K562 (cell line): ENCODE results near the gene KIF26B. TPM values are rescaled to one million over a fixed set of nuclear protein-coding genes. Genes with fewer than 3 reads are reported as not detected.
A peak's percentile ranks its signal among the peaks of the same experiment; 100 is the strongest.

Experiments used
- ATAC-seq: fragments of 200-7000 bp; cut with Tn5 transposase; 3 replicates; pipeline ENCODE4 v1.9.1; 2020; ENCODE audit warnings: moderate library complexity
- BruUV-seq: library from RNA; stranded (reverse); fragments of 400-500 nt; replicated peaks from 2 replicates; lab custom pipeline; 2021; lab: Mats Ljungman, UMichigan
- CTCF ChIA-PET: fragments of 300-600 bp; formaldehyde crosslinking; extraction: SDS; loops from one replicate; lab custom pipeline; 2021; ENCODE audit warnings: low intra/inter-chr PET ratio; lab: Yijun Ruan, JAX
- POLR2A ChIA-PET: fragments of 300-600, 350-650 bp; sonication (Branson Sonifier 250); formaldehyde crosslinking; extraction: SDS; loops from one replicate; lab custom pipeline; 2021; ENCODE audit warnings: antibody characterized with exemption, inconsistent platforms; lab: Yijun Ruan, JAX
- DNase-seq, 4 experiments: peaks; one replicate each; pipeline versions ENCODE4 v3.0.0 to v3.0.0-alpha.2; 2011 to 2018; ENCODE audit warnings: low spot score in 3 of 4, mixed read lengths in 3 of 4; ENCODE audit errors: extremely low read depth in 1 of 4
- FAIRE-seq: peaks from 2 replicates; lab custom pipeline; 2011; peaks lifted over from hg19 to GRCh38; lab: Jason Lieb, UNC
- H2AFZ ChIP-seq: 2 replicates; pipeline ENCODE4 v1.6.0; 2011; ENCODE audit warnings: low read depth, low read length, control low read depth, inconsistent platforms
- H3K27ac ChIP-seq: fragments of 200-600 bp; 3 replicates; pipeline ENCODE4 v1.8.0; 2011; ENCODE audit warnings: low read depth, mild to moderate bottlenecking, control low read depth, inconsistent platforms, low read length, moderate library complexity, mixed read lengths; ENCODE audit errors: extremely low read depth
- H3K27me3 ChIP-seq, 2 experiments: fragments of 300-600 bp in 1 of 2; 2 replicates in 1 of 2; 3 replicates in 1 of 2; pipeline versions ENCODE4 v1.6.0 to v1.8.0; 2011; ENCODE audit warnings: inconsistent platforms in 2 of 2, low read length in 2 of 2, mild to moderate bottlenecking in 1 of 2, mixed read lengths in 1 of 2, moderate library complexity in 1 of 2; ENCODE audit not compliant: control insufficient read depth in 2 of 2, insufficient read depth in 2 of 2
- H3K36me3 ChIP-seq: fragments of 300-600 bp; 3 replicates; pipeline ENCODE4 v1.8.0; 2011; ENCODE audit warnings: mild to moderate bottlenecking, low read length, inconsistent platforms; ENCODE audit not compliant: control insufficient read depth, insufficient read depth
- H3K4me1 ChIP-seq, 2 experiments: fragments of 200-600 bp in 1 of 2; replicated peaks in 1 of 2; 2 replicates in 1 of 2; 3 replicates in 1 of 2; pipeline versions ENCODE4 v1.5.1 to v1.8.0; 2011; ENCODE audit warnings: inconsistent platforms in 2 of 2, low read length in 2 of 2, mild to moderate bottlenecking in 1 of 2, mixed read lengths in 1 of 2, moderate library complexity in 1 of 2; ENCODE audit not compliant: control insufficient read depth in 2 of 2, insufficient read depth in 2 of 2
- H3K4me2 ChIP-seq: 2 replicates; pipeline ENCODE4 v1.6.1; 2011; ENCODE audit warnings: low read length, control low read depth, inconsistent platforms, mixed read lengths; ENCODE audit not compliant: insufficient read depth
- H3K4me3 ChIP-seq: fragments of 200-600 bp; sonication (generic), shearing (Covaris generic); 2 replicates; pipeline ENCODE4 v1.5.1; 2016; ENCODE audit warnings: control low read depth, inconsistent platforms
- H3K79me2 ChIP-seq: fragments of 200-600 bp; 3 replicates; pipeline ENCODE4 v1.8.0; 2011; ENCODE audit warnings: low read length, inconsistent platforms; ENCODE audit not compliant: control insufficient read depth, insufficient read depth
- H3K9ac ChIP-seq, 2 experiments: 2 replicates each; pipeline versions ENCODE4 v1.6.0 to v1.6.1; 2011; ENCODE audit warnings: low read depth in 2 of 2, low read length in 2 of 2, control low read depth in 1 of 2, inconsistent platforms in 1 of 2, mild to moderate bottlenecking in 1 of 2, mixed read lengths in 1 of 2; ENCODE audit not compliant: insufficient read depth in 1 of 2
- H3K9me1 ChIP-seq: one replicate; pipeline ENCODE4 v1.6.0; 2011; ENCODE audit warnings: inconsistent platforms, mild to moderate bottlenecking, low read length, moderate library complexity; ENCODE audit not compliant: control insufficient read depth, insufficient read depth
- H3K9me3 ChIP-seq: replicated peaks from 2 replicates; pipeline ENCODE4 v1.5.1; 2011; ENCODE audit warnings: low read depth, low read length, inconsistent platforms; ENCODE audit not compliant: control insufficient read depth, insufficient read depth
- H4K20me1 ChIP-seq: replicated peaks from 2 replicates; pipeline ENCODE4 v1.6.1; 2011; ENCODE audit warnings: low read length, inconsistent platforms, mixed read lengths; ENCODE audit not compliant: control insufficient read depth, insufficient read depth
- CBX3 ChIP-seq, 2 experiments: IDR thresholded peaks; 1 replicate in 1 of 2; 2 replicates in 1 of 2; pipeline ENCODE4 v1.6.1; 2012; ENCODE audit warnings: inconsistent platforms in 2 of 2, low read length in 2 of 2, borderline replicate concordance in 1 of 2, control low read depth in 1 of 2
- CBX5 ChIP-seq: IDR thresholded peaks from 2 replicates; pipeline ENCODE4 v1.6.1; 2014; ENCODE audit warnings: low read depth, borderline replicate concordance
- HLTF ChIP-seq: fragments of 450-650 bp; IDR thresholded peaks from 2 replicates; pipeline ENCODE4 v1.6.1; 2016
- KDM4B ChIP-seq, 2 experiments: fragments of 450-650 bp in 1 of 2; sonication (generic) in 1 of 2; IDR thresholded peaks; 2 replicates each; pipeline ENCODE4 v1.6.1; 2016 to 2017; ENCODE audit warnings: borderline replicate concordance in 2 of 2, antibody characterized with exemption in 1 of 2, low read depth in 1 of 2, mild to moderate bottlenecking in 1 of 2
- NR2F6 ChIP-seq: fragments of 450-650 bp; formaldehyde crosslinking; IDR thresholded peaks from 2 replicates; pipeline ENCODE4 v1.4.0; 2020; ENCODE audit warnings: mild to moderate bottlenecking
- SMC3 ChIP-seq: conservative IDR thresholded peaks from 2 replicates; pipeline ENCODE4 v1.6.1; 2011; ENCODE audit warnings: low read depth, low read length, improper control_type of control experiment; ENCODE audit not compliant: insufficient read depth
- TRIM28 ChIP-seq: fragments of 450-650 bp; IDR thresholded peaks from 2 replicates; pipeline ENCODE4 v1.6.1; 2017
- ZNF408 ChIP-seq: fragments of 250-450 bp; sonication (Bioruptor Pico); IDR thresholded peaks from 2 replicates; pipeline ENCODE4 v1.4.0; 2020; ENCODE audit warnings: low read depth, mild to moderate bottlenecking, moderate library complexity
- ZNF57 ChIP-seq: fragments of 450-650 bp; formaldehyde crosslinking; IDR thresholded peaks from 2 replicates; pipeline ENCODE4 v1.4.0; 2020; ENCODE audit warnings: mild to moderate bottlenecking, moderate library complexity
- WGBS: fragments of 100-300 bp; shearing (Covaris generic); methylation state at CpG from one replicate; pipeline ENCODE4 v1.1.6; 2016; ENCODE audit warnings: low coverage, mixed read lengths; ENCODE audit not compliant: insufficient coverage; ENCODE audit errors: missing lambda C conversion rate; 5-methylcytosine and 5-hydroxymethylcytosine counted together
- in situ Hi-C: fragments of 300-500 bp; cut with MboI; formaldehyde crosslinking; loops from 4 replicates; pipeline ENCODE4 v1.15.0; 2018; ENCODE audit warnings: inconsistent platforms, mixed read lengths
- intact Hi-C: fragments of 100-400 bp; cut with micrococcal nuclease; formaldehyde crosslinking; loops from 2 replicates; pipeline ENCODE4 v1.14.2; 2022
- polyA plus RNA-seq, 8 experiments: library from polyadenylated mRNA; depleted of rRNA in 4 of 8; stranded (reverse) in 5 of 8; unstranded in 3 of 8; fragments of >200 nt; fragmentation: Nextera tagmentation in 2 of 8; fragmentation: Illumina TruSeq in 1 of 8; extraction: Ambion mirVana in 2 of 8; extraction: Trizol in 1 of 8; gene quantifications; 2 replicates each; pipeline versions ENCODE4 v1.2.1 to v1.2.3, GENCODE V29; 2011 to 2014; ENCODE audit warnings: inconsistent platforms in 1 of 8, missing spikeins in 1 of 8
- total RNA-seq, 7 experiments: library from RNA; depleted of rRNA in 6 of 7; stranded (reverse); fragments of >200 nt in 6 of 7; fragmentation: Illumina TruSeq in 2 of 7; extraction: Trizol in 2 of 7; gene quantifications; 2 replicates each; pipeline versions ENCODE4 v1.2.1 to v1.2.3, GENCODE V29; 2011 to 2021; ENCODE audit warnings: low replicate concordance in 1 of 7
- TF ChIP-seq, protein P1 (sequence below): fragments of 250-450 bp; sonication (Bioruptor Pico); IDR thresholded peaks from 2 replicates; pipeline ENCODE4 v1.5.1; 2021; ENCODE audit warnings: mild to moderate bottlenecking

The KIF26B gene
- total and polyA plus RNA-seq, 9 of the 15 experiments (the other 6 are each of a cell fraction or from before 2014, with no cell fraction given) = 0.02 to 0.08 (median 0.03) TPM; not detected in 6

DNA sequence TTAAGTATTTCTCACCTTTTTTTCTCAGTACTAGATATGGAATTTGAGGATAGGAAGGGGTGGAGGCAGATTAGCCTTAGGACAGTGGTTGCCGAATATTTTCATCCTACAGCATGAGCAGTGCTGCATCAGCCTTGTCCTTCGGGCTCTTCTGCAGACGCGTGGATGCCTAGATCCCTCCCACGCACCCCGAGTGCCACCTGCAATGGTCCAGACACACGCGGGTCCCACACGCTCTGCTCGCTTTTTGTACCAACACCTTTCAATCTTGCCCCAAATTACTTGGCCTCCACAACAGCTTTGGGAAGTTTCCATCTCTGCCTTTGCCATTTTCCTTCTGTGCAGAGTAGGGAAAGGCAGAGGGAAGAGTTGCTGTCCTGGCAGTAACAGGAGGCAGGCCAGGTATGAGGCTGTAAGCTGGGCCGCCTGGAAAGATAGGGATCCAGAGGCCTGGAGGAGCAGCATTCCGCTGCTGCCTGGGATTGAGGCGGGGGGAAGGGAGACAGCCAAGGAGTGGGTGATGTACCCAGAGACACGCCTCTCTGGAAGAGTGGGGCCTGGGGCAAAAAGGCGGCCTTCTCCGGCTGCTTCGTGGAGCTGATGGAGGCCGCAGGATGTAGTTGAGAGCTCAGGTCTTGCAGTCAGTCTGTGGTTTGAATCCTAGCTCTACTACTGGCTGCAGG, 467.7 kb downstream of the KIF26B start:
- 4% methylated on average over 18 of the region's 18 CpGs for WGBS
- no peak overlapping the region for H3K4me2 ChIP-seq

DNA sequence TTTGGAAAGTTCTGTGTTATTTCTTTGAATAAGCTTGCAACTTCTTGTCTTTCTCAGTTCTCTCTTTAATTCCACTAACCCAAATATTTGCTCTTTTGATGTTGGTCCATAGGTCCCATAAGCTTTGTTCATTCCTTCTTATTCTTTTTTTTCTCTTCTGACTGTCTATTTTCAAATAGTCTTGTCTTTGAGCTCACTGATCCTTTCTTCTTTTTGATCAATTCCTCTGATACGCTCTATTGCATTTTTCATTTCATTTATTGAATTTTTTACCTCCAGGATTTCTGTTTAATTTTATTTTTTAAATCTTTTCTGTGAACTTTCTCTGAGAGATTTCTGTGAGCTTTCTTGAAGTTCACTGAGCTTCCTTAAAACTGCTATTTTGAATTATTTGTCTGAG, 486.6 kb downstream of the KIF26B start:
- ATAC-seq (no peak), DNase-seq (no peak), FAIRE-seq (no peak)
- BruUV-seq = no TSS peak
- H3K9ac ChIP-seq = no peak overlapping the region
- no peaks in the 10 kb centered on the region; a peak in 1 of 5 replicates for H3K27me3 ChIP-seq
- 6% methylated on average over 1 of the region's 1 CpG for WGBS
- no peaks in the 10 kb centered on the region for H3K79me2 ChIP-seq
- CTCF ChIA-PET = no interaction called here
- H3K9me1 ChIP-seq = no peaks in the 10 kb centered on the region
- 0 out of 2 replicates have a peak, but pooled peaks cover 3% of the 10 kb centered on the region for H3K9me3 ChIP-seq
- H2AFZ ChIP-seq = no peak overlapping the region
- H3K4me2 ChIP-seq = no peak overlapping the region
- no peak overlapping the region for H3K4me3 ChIP-seq
- H3K4me1 ChIP-seq = no peaks in the 10 kb centered on the region
- H3K36me3 ChIP-seq = no peaks in the 10 kb centered on the region
- intact Hi-C loops = no loop called here
- no peaks in the 10 kb centered on the region for H4K20me1 ChIP-seq
- TF ChIP-seq SMC3 = no peak
- TF ChIP-seq NR2F6 (CRISPR knock-in tag) = no peak
- 0 out of 2 replicates have a peak, but pooled peaks have one; percentile 58 for TF ChIP-seq CBX5
- TF ChIP-seq ZNF408 (CRISPR knock-in tag) = no peak
- TF ChIP-seq HLTF = 0 out of 2 replicates have a peak, but pooled peaks have one; percentile 33
- TF ChIP-seq, protein P1, sequence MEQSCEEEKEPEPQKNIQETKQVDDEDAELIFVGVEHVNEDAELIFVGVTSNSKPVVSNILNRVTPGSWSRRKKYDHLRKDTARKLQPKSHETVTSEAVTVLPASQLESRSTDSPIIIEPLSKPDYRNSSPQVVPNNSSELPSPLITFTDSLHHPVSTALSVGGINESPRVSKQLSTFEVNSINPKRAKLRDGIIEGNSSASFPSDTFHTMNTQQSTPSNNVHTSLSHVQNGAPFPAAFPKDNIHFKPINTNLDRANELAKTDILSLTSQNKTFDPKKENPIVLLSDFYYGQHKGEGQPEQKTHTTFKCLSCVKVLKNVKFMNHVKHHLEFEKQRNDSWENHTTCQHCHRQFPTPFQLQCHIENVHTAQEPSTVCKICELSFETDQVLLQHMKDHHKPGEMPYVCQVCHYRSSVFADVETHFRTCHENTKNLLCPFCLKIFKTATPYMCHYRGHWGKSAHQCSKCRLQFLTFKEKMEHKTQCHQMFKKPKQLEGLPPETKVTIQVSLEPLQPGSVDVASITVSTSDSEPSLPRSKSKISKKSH = 0 out of 2 replicates have a peak, but pooled peaks have one; percentile 31
- TF ChIP-seq TRIM28 = peak; percentile 89; the same call in 1 of the 2 replicates
- TF ChIP-seq CBX3 (IDR thresholded peaks at IDR 0.05; ENCODE audit: borderline replicate concordance in 1 of 2, low read length in 2 of 2) = peak in 1 of 2 experiments; percentile 55; a peak in 1 of 3 replicates
- H3K27ac ChIP-seq = no peak overlapping the region
- in situ Hi-C loops = no loop called here
- POLR2A ChIA-PET = no interaction called here

More for the DNA sequence above, 467.7 kb downstream of the KIF26B start:
- CTCF ChIA-PET = no interaction called here
- Histone ChIP-seq H3K79me2 (no peaks in the 10 kb centered on the region), H4K20me1 (no peaks in the 10 kb centered on the region), H3K9me1 (no peaks in the 10 kb centered on the region)
- ATAC-seq (no peak), DNase-seq (no peak)
- TF ChIP-seq KDM4B (IDR thresholded peaks at IDR 0.05; ENCODE audit: borderline replicate concordance in 2 of 2, low read depth in 1 of 2) = 0 out of 4 replicates have a peak, but pooled peaks of 1 of the 2 experiments have one; percentile 60
- TF ChIP-seq ZNF57 (CRISPR knock-in tag) = no peak
- TF ChIP-seq, all 486 proteins: peak for 1
- POLR2A ChIA-PET = no interaction called here
- Histone ChIP-seq H2AFZ (no peak overlapping the region), H3K27ac (no peak overlapping the region), H3K9me3 (no peaks in the 10 kb centered on the region), H3K27me3 (peaks cover 5 to 35% of the 10 kb centered on the region in 2 experiments), H3K4me3 (no peak overlapping the region), H3K36me3 (no peaks in the 10 kb centered on the region), H3K9ac (no peak overlapping the region), H3K4me1 (peaks cover 0 to 3% of the 10 kb centered on the region in 2 experiments; a peak in 1 of 5 replicates)
- no peak for FAIRE-seq
- intact Hi-C loops = no loop called here
- in situ Hi-C loops = no loop called here
- no TSS peak for BruUV-seq
